ENCODE measurements around the gene CD164L2.

The CD164L2 gene

GRCh38 chr1:27399251-27400025 lies 16.3 kb upstream of the CD164L2 start:
- Histone ChIP-seq H3K27me3 (ENCODE audit: low read length) (no peaks in the 10 kb centered on the region), H2AFZ (ENCODE audit: low read depth, low read length, severe bottlenecking) (no peak overlapping the region)

GRCh38 chr1:27398405-27399149 lies 15.4 kb upstream of the CD164L2 start:
- Histone ChIP-seq H3K27me3 (ENCODE audit: low read length) (no peaks in the 10 kb centered on the region), H3K36me3 (ENCODE audit: low read length) (no peaks in the 10 kb centered on the region), H2AFZ (ENCODE audit: low read depth, low read length, severe bottlenecking) (no peak overlapping the region), H3K79me2 (ENCODE audit: insufficient read depth, low read length) (no peaks in the 10 kb centered on the region), H3K9me2 (replicated peaks; ENCODE audit: insufficient read depth, low read length) (no peaks in the 10 kb centered on the region), H3K4me2 (ENCODE audit: low read depth, low read length, poor library complexity, severe bottlenecking) (no peak overlapping the region), H3F3A (ENCODE audit: insufficient read depth) (peaks cover 5% of the 10 kb centered on the region; the same call in 1 of the 2 replicates), H3K9ac (ENCODE audit: low read length) (no peak overlapping the region), H3K9me3 (ENCODE audit: insufficient read depth, low read length) (no peaks in the 10 kb centered on the region), H3K27ac (ENCODE audit: low read depth, low read length) (no peak overlapping the region), H3K4me3 (ENCODE audit: insufficient read depth, low read length, poor library complexity, severe bottlenecking) (no peak overlapping the region), H4K20me1 (ENCODE audit: low read depth, low read length) (no peaks in the 10 kb centered on the region)
- TF ChIP-seq EZH2phosphoT487 (conservative IDR thresholded peaks at IDR 0.05; ENCODE audit: low read length) (no peak), CTCF (IDR thresholded peaks at IDR 0.05; ENCODE audit: insufficient read depth, low read length, poor library complexity, severe bottlenecking) (no peak)

More at GRCh38 chr1:27399251-27400025, 16.3 kb upstream of the CD164L2 start:
- Histone ChIP-seq H3K79me2 (ENCODE audit: insufficient read depth, low read length) (no peaks in the 10 kb centered on the region), H3K27ac (ENCODE audit: low read depth, low read length) (no peak overlapping the region), H3K36me3 (ENCODE audit: low read length) (no peaks in the 10 kb centered on the region), H3K9ac (ENCODE audit: low read length) (no peak overlapping the region), H3F3A (ENCODE audit: insufficient read depth) (peaks cover 5% of the 10 kb centered on the region; the same call in 1 of the 2 replicates), H3K4me3 (ENCODE audit: insufficient read depth, low read length, poor library complexity, severe bottlenecking) (no peak overlapping the region), H3K9me2 (replicated peaks; ENCODE audit: insufficient read depth, low read length) (no peaks in the 10 kb centered on the region), H3K9me3 (ENCODE audit: insufficient read depth, low read length) (no peaks in the 10 kb centered on the region), H3K4me2 (ENCODE audit: low read depth, low read length, poor library complexity, severe bottlenecking) (no peak overlapping the region), H4K20me1 (ENCODE audit: low read depth, low read length) (no peaks in the 10 kb centered on the region)
- TF ChIP-seq EZH2phosphoT487 (conservative IDR thresholded peaks at IDR 0.05; ENCODE audit: low read length) (no peak), CTCF (IDR thresholded peaks at IDR 0.05; ENCODE audit: insufficient read depth, low read length, poor library complexity, severe bottlenecking) (no peak)

- Histone ChIP-seq H3K27ac (ENCODE audit: low read depth, low read length) (no peak overlapping the region), H3K36me3 (ENCODE audit: low read length) (no peaks in the 10 kb centered on the region), H3K9ac (ENCODE audit: low read length) (no peak overlapping the region), H3K9me2 (replicated peaks; ENCODE audit: insufficient read depth, low read length) (no peaks in the 10 kb centered on the region), H3K4me3 (ENCODE audit: insufficient read depth, low read length, poor library complexity, severe bottlenecking) (no peak overlapping the region), H4K20me1 (ENCODE audit: low read depth, low read length) (no peaks in the 10 kb centered on the region), H3K27me3 (ENCODE audit: low read length) (no peaks in the 10 kb centered on the region), H3K9me3 (ENCODE audit: insufficient read depth, low read length) (no peaks in the 10 kb centered on the region), H3F3A (ENCODE audit: insufficient read depth) (no peaks in the 10 kb centered on the region; the same call in 1 of the 2 replicates), H3K4me2 (ENCODE audit: low read depth, low read length, poor library complexity, severe bottlenecking) (no peak overlapping the region), H3K79me2 (ENCODE audit: insufficient read depth, low read length) (no peaks in the 10 kb centered on the region), H2AFZ (ENCODE audit: low read depth, low read length, severe bottlenecking) (no peak overlapping the region)
- no peak for TF ChIP-seq EZH2phosphoT487 (conservative IDR thresholded peaks at IDR 0.05; ENCODE audit: low read length)
- TF ChIP-seq CTCF (IDR thresholded peaks at IDR 0.05; ENCODE audit: insufficient read depth, low read length, poor library complexity, severe bottlenecking), result no peak
These were observed 14.6 kb upstream of the CD164L2 start for GRCh38 chr1:27397749-27398148.

Data from SU-DHL-6 (cell line).